Measurements from ENCODE around the gene RORC. TPM values are rescaled to one million over a fixed set of nuclear protein-coding genes. Genes with fewer than 3 reads are reported as not detected.

The RORC gene
- total and polyA plus RNA-seq, 2 of the 8 experiments (the other 6 are each of a cell fraction or from before 2014, with no cell fraction given), result 0.44 to 0.54 TPM

- no peaks in the 10 kb centered on the region for H3K79me2 ChIP-seq (ENCODE audit: control insufficient read depth in 1 of 2, insufficient read depth in 2 of 2, low read length in 2 of 2)
Measured at GRCh38 chr1:151811181-151811580, 20.4 kb downstream of the RORC start.

More at GRCh38 chr1:151811181-151811580, 20.4 kb downstream of the RORC start:
- Histone ChIP-seq H2BK120ac (replicated peaks; ENCODE audit: low read depth, low read length) (no peak overlapping the region), H3K4ac (replicated peaks; ENCODE audit: insufficient read length, low read depth, low read length) (no peak overlapping the region), H3K9me3 (ENCODE audit: insufficient read depth in 2 of 2, low read depth in 1 of 2, low read length in 1 of 2) (no peaks in the 10 kb centered on the region), H4K91ac (replicated peaks; ENCODE audit: insufficient read length, low read length) (no peak overlapping the region), H2BK5ac (ENCODE audit: low read depth, low read length) (no peak overlapping the region), H3K27me3 (replicated peaks in 1 of 4; ENCODE audit: control insufficient read depth in 3 of 4, extremely low read depth in 1 of 4, insufficient read depth in 3 of 4, low read length in 3 of 4) (no peaks in the 10 kb centered on the region), H2AK5ac (ENCODE audit: low read depth, low read length) (no peak overlapping the region; the same call in 1 of the 2 replicates), H3K79me1 (ENCODE audit: low read depth, low read length) (no peaks in the 10 kb centered on the region), H4K8ac (ENCODE audit: extremely low read depth, insufficient read depth, low read length) (no peak overlapping the region), H4K20me1 (replicated peaks in 1 of 2; ENCODE audit: control insufficient read depth in 1 of 2, insufficient read depth in 2 of 2, low read length in 2 of 2) (no peaks in the 10 kb centered on the region), H3K27ac (ENCODE audit: low read depth, low read length) (no peak overlapping the region), H2AFZ (ENCODE audit: low read length) (no peak overlapping the region), H2BK12ac (ENCODE audit: low read depth, low read length) (no peak overlapping the region), H2BK15ac (ENCODE audit: low read length) (no peak overlapping the region; the same call in 1 of the 2 replicates), H3K4me2 (ENCODE audit: insufficient read depth in 1 of 2, low read depth in 2 of 2, low read length in 2 of 2) (no peak overlapping the region), H3K23ac (ENCODE audit: insufficient read length) (no peak overlapping the region), H3K14ac (ENCODE audit: insufficient read length) (no peak overlapping the region), H2BK20ac (ENCODE audit: low read length) (no peak overlapping the region), H3K18ac (ENCODE audit: extremely low read depth, low read length) (no peak overlapping the region), H3K23me2 (ENCODE audit: low read depth, low read length) (no peaks in the 10 kb centered on the region), H3K36me3 (ENCODE audit: control insufficient read depth in 2 of 4, insufficient read depth in 4 of 4, low read length in 3 of 4) (no peaks in the 10 kb centered on the region), H4K5ac (ENCODE audit: insufficient read length, low read depth, low read length) (no peak overlapping the region), H3K4me3 (ENCODE audit: extremely low read depth in 1 of 4, insufficient read depth in 2 of 4, low read depth in 3 of 4, low read length in 4 of 4) (no peak overlapping the region), H3K9ac (replicated peaks in 1 of 4; ENCODE audit: extremely low read depth in 1 of 4, low read depth in 3 of 4, low read length in 3 of 4) (no peak overlapping the region), H3K56ac (replicated peaks; ENCODE audit: insufficient read length, low read depth, low read length) (no peak overlapping the region), H3K4me1 (replicated peaks in 1 of 4; ENCODE audit: control insufficient read depth in 3 of 4, insufficient read depth in 4 of 4, low read length in 3 of 4) (peaks cover 1 to 5% (median 4%) of the 10 kb centered on the region in 4 experiments; a peak in 3 of 7 replicates)
- CTCF ChIA-PET (ENCODE audit: partially characterized antibody), result interaction anchor here (0.5 to 2.0 kb wide), 7 partner anchors 9 to 122 kb away, joined by 3 to 10 read pairs (median 4); no protein-coding TSS in a partner anchor
- 92% methylated on average over 9 of the region's 9 CpGs; no CpG with 5 or more reads in 1 of the 2 experiments for WGBS, 2 experiments (ENCODE audit: extremely low coverage in 1 of 2, insufficient coverage in 1 of 2, insufficient read length in 1 of 2, insufficient replicate concordance in 2 of 2, low coverage in 1 of 2, low lambda C conversion rate in 2 of 2, missing lambda C conversion rate in 1 of 2)
- TF ChIP-seq CBX8 (IDR thresholded peaks at IDR 0.05; ENCODE audit: borderline replicate concordance, low read depth, low read length), result no peak
- TF ChIP-seq JUN (IDR thresholded peaks at IDR 0.05; ENCODE audit: low read depth, low read length), result no peak
- TF ChIP-seq EGR1 (IDR thresholded peaks at IDR 0.05; ENCODE audit: borderline replicate concordance, low read depth, low read length), result no peak
- no peak for TF ChIP-seq TAF7 (optimal IDR thresholded peaks at IDR 0.05; ENCODE audit: borderline replicate concordance, low read depth, low read length)
- TF ChIP-seq EZH2 (IDR thresholded peaks at IDR 0.05; ENCODE audit: low read depth, low read length, severe bottlenecking), result no peak
- no peak for TF ChIP-seq TBP (IDR thresholded peaks at IDR 0.05; ENCODE audit: low read depth, low read length)
- TF ChIP-seq SIRT6 (IDR thresholded peaks at IDR 0.05; ENCODE audit: low read length), result no peak
- DNase-seq (ENCODE audit: low read depth in 1 of 2, low spot score in 2 of 2) (no peak), FAIRE-seq (no peak)
- POLR2A ChIA-PET (ENCODE audit: partially characterized antibody), result interaction anchor here (0.8 to 2.3 kb wide), 5 partner anchors 11 to 71 kb away, joined by 3 to 7 read pairs (median 3); partner anchors contain the start of gene C2CD4D

Data from H1 (cell line).